HG02852 (cell line): ENCODE measurements around the gene GNRH2.
"Not testable (repeated sequence)": the region's sequence is repeated elsewhere in the genome, so short reads cannot be mapped to it uniquely, and the experiment has no call there.

Source experiments
- ATAC-seq: cut with Tn5 transposase; IDR thresholded peaks from one replicate; pipeline ENCODE4 v1.9.1; 2021; ENCODE audit warnings: mild to moderate bottlenecking, moderate library complexity; ENCODE audit not compliant: unreplicated experiment

GNRH2 gene

DNA sequence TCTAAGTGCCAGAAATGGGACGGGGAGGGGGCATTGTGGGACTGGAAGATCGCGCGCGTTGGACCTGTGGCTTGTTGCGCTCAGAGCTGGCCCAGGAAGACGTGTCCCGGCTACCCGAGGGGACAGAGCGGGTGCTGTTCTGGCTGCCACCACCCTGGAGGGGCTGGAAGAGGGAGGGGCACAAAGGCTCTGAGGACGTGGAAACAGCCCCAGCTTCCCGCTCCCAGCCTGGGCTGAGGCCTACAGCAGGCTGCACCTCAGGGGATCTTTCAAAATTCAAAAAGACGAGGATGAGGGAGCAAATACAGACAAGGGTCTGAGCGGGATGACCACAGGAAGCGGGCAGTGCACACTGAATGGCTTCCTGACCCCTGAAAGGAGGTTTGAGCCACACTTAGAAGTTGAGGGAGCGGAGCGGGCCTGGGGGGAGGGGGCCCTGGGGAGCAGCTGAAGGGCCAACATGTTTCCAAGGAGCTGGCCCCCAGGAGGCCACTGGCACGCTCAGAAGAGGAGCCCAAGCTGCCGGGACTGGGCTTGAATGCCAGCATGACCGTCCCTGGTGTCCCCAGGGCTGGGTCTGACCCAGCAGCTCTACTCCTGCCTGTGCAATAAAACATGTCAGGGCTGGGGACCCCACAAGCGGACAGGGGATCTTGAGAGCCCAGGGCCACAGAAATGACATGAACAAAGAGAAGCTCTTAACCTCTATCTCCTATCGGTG, 29.3 kb downstream of the GNRH2 start:
- no peak for ATAC-seq

- not testable (repeated sequence) for ATAC-seq
Measured at GRCh38 chr20:3073251-3073643, 29.8 kb downstream of the GNRH2 start.

- no peak for ATAC-seq
Measured at GRCh38 chr20:3074812-3075211, 31.4 kb downstream of the GNRH2 start.

GRCh38 chr20:3075315-3075714, 31.9 kb downstream of the GNRH2 start:
- ATAC-seq = not testable (repeated sequence)

- ATAC-seq = no peak
Measured at GRCh38 chr20:3077618-3078134, 34.3 kb downstream of the GNRH2 start.

- ATAC-seq = no peak
Measured at GRCh38 chr20:3080939-3081388, 37.5 kb downstream of the GNRH2 start.

DNA sequence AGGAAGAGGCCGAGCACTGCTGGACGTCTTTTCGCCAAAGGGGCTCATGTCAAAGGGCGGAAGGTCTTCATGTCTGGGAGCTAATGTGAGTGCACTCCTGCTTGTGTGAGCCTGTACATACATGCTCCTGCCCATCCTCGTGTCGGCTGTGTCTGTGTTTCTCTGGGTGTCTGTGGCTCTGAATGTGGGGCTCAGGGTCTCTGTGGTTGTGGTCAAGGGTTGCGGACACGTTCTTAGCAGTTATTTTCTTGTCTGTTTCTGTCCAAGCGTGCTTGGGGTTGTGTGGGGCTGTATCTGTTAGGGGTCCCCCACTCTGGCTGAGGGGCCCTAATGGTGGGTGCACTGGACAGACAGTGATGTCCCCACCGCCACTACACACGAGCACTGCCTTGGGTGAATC, 38.2 kb downstream of the GNRH2 start:
- ATAC-seq = no peak

GRCh38 chr20:3082306-3082951, 39.0 kb downstream of the GNRH2 start:
- no peak for ATAC-seq

DNA sequence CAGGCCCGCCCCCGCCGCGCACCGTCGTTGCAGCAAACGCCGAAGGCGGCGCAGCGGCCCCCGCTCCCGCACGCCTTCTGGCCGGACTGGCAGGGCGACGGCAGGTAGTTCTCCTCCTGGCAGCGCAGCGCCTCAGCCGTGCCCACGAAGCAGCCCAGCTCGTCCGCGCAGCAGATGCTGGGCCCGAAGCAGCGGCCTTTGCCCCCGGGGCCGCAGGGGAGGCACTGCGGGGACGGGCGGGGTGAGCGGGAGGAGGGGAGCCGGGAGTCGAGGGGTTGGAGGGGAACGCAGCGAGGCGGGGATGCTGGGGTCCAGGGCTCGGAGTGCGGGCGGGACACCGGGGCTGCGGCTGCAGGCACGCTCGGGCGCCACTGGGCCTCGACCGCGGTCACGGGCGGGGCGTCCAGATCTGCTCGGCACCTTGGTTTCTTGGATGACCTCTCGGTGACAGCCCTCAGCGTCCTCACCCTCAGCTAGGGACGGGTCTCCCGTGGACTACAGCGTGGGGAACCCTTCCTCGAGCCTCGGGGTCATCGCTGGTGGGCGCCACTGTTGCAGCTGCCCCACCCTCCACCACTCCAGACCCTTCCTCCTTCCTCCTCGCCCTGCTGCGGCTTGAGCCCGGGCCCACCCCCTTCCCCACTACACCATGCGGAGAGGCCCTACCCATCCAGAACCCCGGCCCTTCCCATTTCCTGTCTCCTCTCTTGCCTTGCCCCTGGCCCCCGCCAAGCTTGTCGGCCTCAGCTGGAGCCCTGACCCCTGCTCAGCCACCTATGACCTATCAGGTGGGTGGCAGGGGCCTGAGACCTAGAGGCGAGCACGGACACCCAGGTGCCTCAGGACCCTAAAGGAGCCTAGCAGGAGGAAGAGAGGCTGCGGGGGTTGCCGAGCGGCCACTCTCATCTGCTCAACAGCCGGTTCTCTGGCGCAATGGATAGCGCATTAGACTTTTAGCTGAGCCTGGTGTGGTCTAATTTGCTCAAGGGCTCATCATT, 39.8 kb downstream of the GNRH2 start:
- no peak for ATAC-seq

DNA sequence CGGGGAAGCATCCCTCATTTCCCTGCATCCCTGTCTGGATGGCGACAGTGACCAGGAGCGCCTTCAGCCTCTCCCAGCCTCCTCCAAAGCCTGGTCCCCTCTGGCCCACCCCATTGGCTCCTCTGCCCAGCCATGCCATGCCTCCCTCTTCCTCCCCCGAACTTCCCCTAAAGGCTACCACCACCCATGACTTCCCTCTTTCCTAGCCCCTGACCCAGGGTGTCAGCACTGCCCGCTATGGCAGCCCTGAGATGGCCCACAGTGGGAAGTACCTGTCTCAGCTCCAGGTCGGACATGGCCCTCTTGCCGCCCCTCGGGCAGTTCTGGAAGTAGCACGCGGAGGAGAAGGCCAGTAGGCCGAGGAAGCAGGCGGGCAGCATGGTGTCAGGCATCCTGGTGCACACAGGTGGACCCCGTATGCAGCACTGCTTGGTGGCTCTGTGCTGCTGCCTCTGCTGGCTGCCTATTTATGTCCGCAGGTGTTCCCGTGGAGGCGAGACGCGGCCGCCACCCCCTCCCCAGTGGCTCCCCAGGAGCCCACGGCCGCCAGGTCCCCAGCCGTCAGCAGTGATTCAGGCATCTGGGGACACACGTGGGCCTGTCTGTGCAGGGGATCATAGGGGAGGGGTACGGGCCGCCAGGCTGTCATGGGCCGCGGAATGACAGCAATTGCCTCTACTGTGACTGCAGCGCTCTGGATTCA, 41.0 kb downstream of the GNRH2 start, which contains the start of gene AVP:
Gene AVP, minus strand, starts transcription at position 442 of the 703 bp plus-strand sequence. Its CDS starts 50 bp downstream, at position 392.
- ATAC-seq = no peak

DNA sequence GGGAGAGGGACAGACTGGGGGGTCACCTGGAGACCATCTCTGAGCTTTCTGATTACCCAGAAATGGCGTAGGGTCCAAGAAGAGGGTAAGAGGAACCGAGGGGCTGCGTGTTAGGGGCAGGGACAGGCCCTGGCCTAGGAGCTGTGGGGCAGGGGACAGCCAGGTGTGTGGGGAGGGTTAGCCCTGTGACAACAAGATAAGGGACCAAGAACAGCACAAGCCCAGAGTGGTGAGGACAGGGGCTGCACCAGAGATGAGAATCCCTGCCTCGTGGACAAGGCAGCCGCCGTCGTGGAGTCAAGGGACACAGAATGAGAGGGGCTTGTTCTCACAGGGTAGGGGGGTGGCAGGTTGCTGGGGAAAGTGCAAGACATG, 41.6 kb downstream of the GNRH2 start:
- ATAC-seq = no peak

DNA sequence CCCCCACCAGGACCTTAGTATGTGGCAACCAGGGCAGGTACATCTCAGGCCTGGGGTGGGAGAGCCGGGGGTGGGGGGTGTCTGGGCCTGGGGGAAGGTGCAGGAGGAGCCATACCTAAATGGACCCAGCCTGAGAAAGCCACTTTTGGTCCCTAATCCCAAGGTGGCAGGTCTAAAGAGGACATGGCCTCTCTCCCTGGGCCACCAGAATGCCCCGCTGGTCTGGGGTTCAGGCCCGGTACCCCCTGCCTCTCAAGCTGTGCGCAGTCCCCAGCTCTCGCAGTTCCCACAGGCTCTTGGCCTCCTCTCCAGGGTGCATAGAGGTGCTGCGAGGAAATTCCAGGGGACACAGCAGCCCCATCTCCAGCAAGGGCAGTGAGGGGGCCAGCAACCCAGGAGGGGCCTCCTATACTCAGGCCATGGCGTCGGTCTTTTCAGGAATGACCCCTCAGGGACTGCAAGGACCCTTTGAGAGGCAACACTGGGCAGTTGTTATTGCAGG, 42.2 kb downstream of the GNRH2 start:
- ATAC-seq = no peak

DNA sequence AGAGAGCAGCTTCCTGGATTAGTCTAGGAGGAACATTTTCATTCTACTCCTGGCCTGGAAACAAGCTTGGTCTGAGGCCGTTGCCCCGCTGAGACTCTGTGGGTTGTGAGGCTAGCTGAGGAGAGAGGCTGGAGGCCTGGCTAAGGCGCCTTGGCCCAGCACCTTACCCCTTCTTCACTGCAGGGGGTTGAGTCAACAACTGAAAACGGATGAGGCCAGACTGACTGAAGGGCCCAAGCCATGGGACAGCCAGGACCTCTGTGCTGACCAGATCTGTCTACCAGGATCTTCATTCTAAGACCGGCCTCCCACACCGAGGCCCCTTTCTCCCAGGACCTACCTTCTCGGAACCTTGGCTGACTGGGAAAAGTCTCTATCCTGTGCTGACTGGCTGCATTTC, 44.6 kb downstream of the GNRH2 start:
- no peak for ATAC-seq

DNA sequence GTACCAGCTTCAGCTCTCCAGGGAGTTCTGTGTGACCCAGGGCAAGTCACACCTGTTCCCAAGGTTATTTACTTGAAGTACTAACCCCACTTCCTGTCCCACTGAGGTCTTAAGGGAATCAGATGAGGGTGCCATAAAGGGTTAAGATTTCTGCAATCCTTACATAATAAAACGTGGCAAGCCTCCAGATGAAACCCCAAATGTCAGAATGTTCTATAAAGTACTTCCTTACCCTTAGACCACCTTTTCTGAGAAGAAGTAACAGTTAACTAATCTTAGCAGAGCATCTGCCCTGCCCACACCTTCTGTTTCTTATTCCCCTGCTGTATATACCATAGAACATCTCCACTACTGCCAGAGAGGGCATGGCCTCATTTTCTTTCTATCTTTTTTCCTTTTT, 47.1 kb downstream of the GNRH2 start:
- ATAC-seq = no peak

DNA sequence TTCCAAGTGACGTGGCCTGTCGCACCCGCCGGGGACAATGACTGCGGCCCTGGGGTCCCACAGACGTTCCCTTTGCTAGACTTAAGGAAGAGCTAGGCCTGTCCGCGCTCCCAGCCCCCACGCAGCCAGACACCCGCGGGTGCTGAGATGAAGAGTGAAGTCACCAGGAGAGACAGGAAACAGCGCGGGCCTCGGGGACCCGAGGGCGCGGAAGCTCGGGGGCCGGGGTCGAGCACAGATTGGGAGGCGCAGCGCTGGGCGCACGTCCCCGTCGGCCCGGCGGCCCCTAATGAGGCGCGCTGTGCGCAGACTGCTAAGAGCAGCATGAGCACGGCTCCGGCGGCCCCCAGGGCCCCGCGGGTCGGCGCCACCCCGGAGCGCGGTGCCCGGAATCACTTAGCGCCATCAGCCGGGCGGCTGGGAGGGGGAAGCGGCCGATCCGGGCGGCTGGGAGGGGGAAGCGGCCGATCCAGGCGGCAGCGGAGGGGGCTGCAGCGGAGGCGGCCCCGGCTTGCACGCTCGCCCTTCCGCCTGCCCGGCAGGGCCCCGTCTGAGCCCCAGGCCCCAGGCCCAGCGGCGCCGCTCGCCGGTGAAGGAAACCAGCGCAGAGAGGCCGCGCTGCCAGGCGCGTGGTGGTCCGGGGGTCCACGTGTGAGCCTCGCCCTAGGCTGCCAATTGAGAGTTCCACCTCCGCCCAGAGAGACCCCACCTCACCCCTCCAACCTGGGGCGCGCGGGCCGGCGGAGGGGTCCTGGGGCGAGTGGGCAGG, 49.4 kb downstream of the GNRH2 start:
- no peak for ATAC-seq

- ATAC-seq = no peak
Measured at GRCh38 chr20:3093861-3094361, 50.5 kb downstream of the GNRH2 start.

DNA sequence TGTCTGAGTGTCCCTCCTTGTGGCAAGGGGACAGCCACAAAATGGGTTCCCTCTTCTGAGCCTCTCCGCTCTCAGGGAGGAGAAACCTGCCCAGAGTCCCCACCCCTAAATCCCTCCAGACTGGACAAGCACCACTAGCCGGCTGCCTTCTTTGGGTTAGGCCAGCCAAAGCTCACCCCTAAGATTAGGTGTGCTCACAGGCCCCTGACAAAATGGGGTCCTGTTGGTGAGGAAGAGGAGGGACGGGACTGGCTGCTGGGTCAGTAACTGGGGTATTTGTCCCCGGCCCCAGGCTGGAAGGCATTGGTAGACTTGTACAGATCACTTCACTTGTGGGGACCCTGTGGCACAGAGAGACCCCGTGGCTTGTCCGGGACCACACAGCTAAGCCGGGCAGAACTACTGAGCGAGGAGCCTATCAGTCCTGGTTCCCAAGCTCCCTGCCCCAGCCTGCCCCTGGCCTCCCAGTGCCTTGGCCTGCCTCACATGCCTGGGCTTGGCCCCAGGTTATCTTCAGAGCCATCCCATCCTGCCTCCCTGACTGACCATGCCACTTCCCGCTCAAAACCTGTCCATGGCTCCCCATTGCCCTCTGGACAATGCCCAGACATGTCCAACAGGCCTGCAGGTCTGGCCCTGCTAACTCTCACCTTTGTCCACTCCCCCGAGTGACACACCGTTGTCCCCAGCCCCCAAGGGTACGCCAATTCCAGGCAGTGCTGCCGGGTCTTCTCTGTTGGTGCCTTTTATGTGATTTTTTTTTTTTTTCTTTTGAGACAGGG, 51.6 kb downstream of the GNRH2 start:
- no peak for ATAC-seq
